ENCODE results near the gene TMTC2.

The TMTC2 gene

GRCh38 chr12:82961835-82962234, 275.1 kb downstream of the TMTC2 start:
- H3K27ac ChIP-seq = no peak overlapping the region
- TF ChIP-seq CTCF (IDR thresholded peaks at IDR 0.05; ENCODE audit: low read depth, low read length, missing control alignments) = no peak
- in situ Hi-C loops (cut with HindIII; ENCODE audit: low pct_ligation_motif_present, low sequenced_read_pairs) = no loop called here

GRCh38 chr12:82963956-82964355, 277.2 kb downstream of the TMTC2 start:
- TF ChIP-seq CTCF (IDR thresholded peaks at IDR 0.05; ENCODE audit: low read depth, low read length, missing control alignments) = no peak
- peak; percentile 22 for DNase-seq
- Histone ChIP-seq H3K36me3 (replicated peaks) (no peaks in the 10 kb centered on the region), H3K27me3 (replicated peaks) (no peaks in the 10 kb centered on the region), H3K4me3 (ENCODE audit: low read depth, low read length) (no peak overlapping the region), H3K27ac (no peak overlapping the region)
- in situ Hi-C loops (cut with HindIII; ENCODE audit: low pct_ligation_motif_present, low sequenced_read_pairs) = no loop called here

More at GRCh38 chr12:82961835-82962234, 275.1 kb downstream of the TMTC2 start:
- Histone ChIP-seq H3K4me3 (ENCODE audit: low read depth, low read length) (no peak overlapping the region), H3K36me3 (replicated peaks) (no peaks in the 10 kb centered on the region), H3K27me3 (replicated peaks) (no peaks in the 10 kb centered on the region)
- DNase-seq = no peak

- Histone ChIP-seq H3K27me3 (replicated peaks) (no peaks in the 10 kb centered on the region), H3K36me3 (replicated peaks) (no peaks in the 10 kb centered on the region), H3K27ac (no peak overlapping the region), H3K4me3 (ENCODE audit: low read depth, low read length) (no peak overlapping the region)
- DNase-seq = no peak
- no peak for TF ChIP-seq CTCF (IDR thresholded peaks at IDR 0.05; ENCODE audit: low read depth, low read length, missing control alignments)
- in situ Hi-C loops (cut with HindIII; ENCODE audit: low pct_ligation_motif_present, low sequenced_read_pairs) = no loop called here
These were observed 277.7 kb downstream of the TMTC2 start for GRCh38 chr12:82964446-82964845.

GRCh38 chr12:82966001-82966559, 279.4 kb downstream of the TMTC2 start:
- no peak for DNase-seq
- Histone ChIP-seq H3K27me3 (replicated peaks) (no peaks in the 10 kb centered on the region), H3K4me3 (ENCODE audit: low read depth, low read length) (no peak overlapping the region), H3K27ac (no peak overlapping the region), H3K36me3 (replicated peaks) (no peaks in the 10 kb centered on the region)
- no peak for TF ChIP-seq CTCF (IDR thresholded peaks at IDR 0.05; ENCODE audit: low read depth, low read length, missing control alignments)
- in situ Hi-C loops (cut with HindIII; ENCODE audit: low pct_ligation_motif_present, low sequenced_read_pairs) = no loop called here

- in situ Hi-C loops (cut with HindIII; ENCODE audit: low pct_ligation_motif_present, low sequenced_read_pairs) = no loop called here
- TF ChIP-seq CTCF (IDR thresholded peaks at IDR 0.05; ENCODE audit: low read depth, low read length, missing control alignments) = no peak
- H3K36me3 ChIP-seq (replicated peaks) = no peaks in the 10 kb centered on the region
- no peak overlapping the region for H3K27ac ChIP-seq
- H3K27me3 ChIP-seq (replicated peaks) = no peaks in the 10 kb centered on the region
- H3K4me3 ChIP-seq (ENCODE audit: low read depth, low read length) = no peak overlapping the region
- DNase-seq = no peak
These were observed 282.1 kb downstream of the TMTC2 start for GRCh38 chr12:82968631-82969367.
